Colonic mucosa (tissue), 4 donors: Measurements from ENCODE around the gene SMARCA2. TPM values are rescaled to one million over a fixed set of nuclear protein-coding genes. Genes with fewer than 3 reads are reported as not detected.

Experiments used
- DNase-seq: peaks from one replicate; pipeline ENCODE4 v3.0.0-alpha.2; 2020
- H3K27ac ChIP-seq: fragments of 200-600 bp; one replicate; pipeline ENCODE4 v1.8.0; 2021
- H3K27me3 ChIP-seq: fragments of 200-600 bp; one replicate; pipeline ENCODE4 v1.8.0; 2021
- H3K36me3 ChIP-seq: fragments of 200-600 bp; one replicate; pipeline ENCODE4 v1.8.0; 2021
- H3K4me1 ChIP-seq: fragments of 200-600 bp; one replicate; pipeline ENCODE4 v1.8.0; 2021; ENCODE audit warnings: mild to moderate bottlenecking
- H3K4me3 ChIP-seq: fragments of 200-600 bp; one replicate; pipeline ENCODE4 v1.8.0; 2021
- H3K9ac ChIP-seq, 2 donors: one replicate each; pipeline ENCODE4 v1.7.0; 2013; ENCODE audit warnings: control low read depth in 2 of 2, low read depth in 2 of 2, low read length in 2 of 2
- H3K9me3 ChIP-seq: fragments of 200-600 bp; one replicate; pipeline ENCODE4 v1.8.0; 2021
- intact Hi-C: fragments of 100-400 bp; cut with DNase I; formaldehyde crosslinking; loops from one replicate; pipeline ENCODE4 v1.14.1; 2022
- total RNA-seq, 2 donors: library from RNA; stranded (reverse); fragmentation: NEBNext Ultra II Directional in 1 of 2; extraction: Animal tissue kit (Norgen Biotek cat#: 25700) in 1 of 2; gene quantifications; one replicate each; pipeline ENCODE4 v1.2.1, GENCODE V29; 2021
- TF ChIP-seq, protein P1 (sequence below): fragments of 200-600 bp; IDR thresholded peaks from one replicate; pipeline ENCODE4 v1.8.0; 2022; ENCODE audit warnings: antibody characterized with exemption, mild to moderate bottlenecking
- donor health status: healthy.
- donor health status: DM: no; HTN: no; CAD: no.
- donor health status: DM: no; HTN: no; CAD: no.

Gene SMARCA2
- total RNA-seq, 2 donors from 2014 or later = 89.4 to 97.0 TPM

- no peak overlapping the region for H3K4me3 ChIP-seq
- no peak overlapping the region for H3K27ac ChIP-seq
- no peak overlapping the region for H3K9ac ChIP-seq
- intact Hi-C loops = no loop called here
- TF ChIP-seq, protein P1, sequence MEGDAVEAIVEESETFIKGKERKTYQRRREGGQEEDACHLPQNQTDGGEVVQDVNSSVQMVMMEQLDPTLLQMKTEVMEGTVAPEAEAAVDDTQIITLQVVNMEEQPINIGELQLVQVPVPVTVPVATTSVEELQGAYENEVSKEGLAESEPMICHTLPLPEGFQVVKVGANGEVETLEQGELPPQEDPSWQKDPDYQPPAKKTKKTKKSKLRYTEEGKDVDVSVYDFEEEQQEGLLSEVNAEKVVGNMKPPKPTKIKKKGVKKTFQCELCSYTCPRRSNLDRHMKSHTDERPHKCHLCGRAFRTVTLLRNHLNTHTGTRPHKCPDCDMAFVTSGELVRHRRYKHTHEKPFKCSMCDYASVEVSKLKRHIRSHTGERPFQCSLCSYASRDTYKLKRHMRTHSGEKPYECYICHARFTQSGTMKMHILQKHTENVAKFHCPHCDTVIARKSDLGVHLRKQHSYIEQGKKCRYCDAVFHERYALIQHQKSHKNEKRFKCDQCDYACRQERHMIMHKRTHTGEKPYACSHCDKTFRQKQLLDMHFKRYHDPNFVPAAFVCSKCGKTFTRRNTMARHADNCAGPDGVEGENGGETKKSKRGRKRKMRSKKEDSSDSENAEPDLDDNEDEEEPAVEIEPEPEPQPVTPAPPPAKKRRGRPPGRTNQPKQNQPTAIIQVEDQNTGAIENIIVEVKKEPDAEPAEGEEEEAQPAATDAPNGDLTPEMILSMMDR = no peak
- no peaks in the 10 kb centered on the region for H3K36me3 ChIP-seq
- H3K27me3 ChIP-seq = no peaks in the 10 kb centered on the region
- no peaks in the 10 kb centered on the region for H3K9me3 ChIP-seq
- no peak for DNase-seq
- H3K4me1 ChIP-seq = no peaks in the 10 kb centered on the region
Observed at GRCh38 chr9:2180154-2180553, 165.0 kb downstream of the SMARCA2 start.

- Histone ChIP-seq H3K27me3 (no peaks in the 10 kb centered on the region), H3K36me3 (no peaks in the 10 kb centered on the region), H3K9ac (no peak overlapping the region), H3K4me1 (no peaks in the 10 kb centered on the region), H3K27ac (no peak overlapping the region), H3K9me3 (no peaks in the 10 kb centered on the region), H3K4me3 (no peak overlapping the region)
- DNase-seq = no peak
- intact Hi-C loops = no loop called here
- TF ChIP-seq, protein P1 = no peak
Observed at GRCh38 chr9:2180704-2181103, 165.6 kb downstream of the SMARCA2 start.

GRCh38 chr9:2181792-2182191, 166.6 kb downstream of the SMARCA2 start:
- no peak overlapping the region for H3K27ac ChIP-seq
- no peak overlapping the region for H3K4me3 ChIP-seq
- H3K36me3 ChIP-seq = no peaks in the 10 kb centered on the region
- DNase-seq = no peak
- H3K9me3 ChIP-seq = no peaks in the 10 kb centered on the region
- TF ChIP-seq, protein P1 = peak; percentile 27
- no peaks in the 10 kb centered on the region for H3K27me3 ChIP-seq
- H3K9ac ChIP-seq = no peak overlapping the region
- no peaks in the 10 kb centered on the region for H3K4me1 ChIP-seq
- intact Hi-C loops = no loop called here

DNA sequence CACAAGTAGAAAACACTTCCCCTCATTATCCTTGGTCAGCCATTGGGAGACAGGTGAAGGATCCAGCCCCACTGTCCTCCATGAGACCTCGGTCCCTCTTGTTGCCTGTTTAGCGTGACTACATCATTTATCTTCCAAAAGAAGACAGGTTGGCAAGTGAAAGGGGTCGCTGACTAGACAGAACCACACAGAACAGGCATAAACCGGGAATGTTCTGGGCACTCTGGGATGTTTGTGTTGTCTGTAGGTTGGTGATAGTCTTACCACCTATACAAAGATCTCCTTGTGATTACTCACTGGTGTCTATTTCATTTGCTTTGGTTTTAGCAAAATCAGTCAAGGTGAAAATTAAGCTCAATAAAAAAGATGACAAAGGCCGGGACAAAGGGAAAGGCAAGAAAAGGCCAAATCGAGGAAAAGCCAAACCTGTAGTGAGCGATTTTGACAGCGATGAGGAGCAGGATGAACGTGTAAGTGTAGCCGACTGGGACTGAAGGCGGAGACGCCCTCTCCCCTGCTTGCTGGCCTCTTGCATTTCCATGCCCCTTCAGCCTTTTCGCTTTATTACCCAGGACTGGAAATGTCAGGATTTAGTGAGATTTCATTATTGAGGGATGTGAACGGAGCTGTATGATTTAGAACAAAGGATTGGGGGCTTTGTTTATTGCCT, 175.9 kb downstream of the SMARCA2 start:
- Histone ChIP-seq H3K9me3 (no peaks in the 10 kb centered on the region), H3K36me3 (no peaks in the 10 kb centered on the region), H3K27ac (no peak overlapping the region), H3K4me1 (no peaks in the 10 kb centered on the region), H3K4me3 (no peak overlapping the region), H3K27me3 (no peaks in the 10 kb centered on the region), H3K9ac (no peak overlapping the region)
- DNase-seq = no peak
- intact Hi-C loops = no loop called here
- TF ChIP-seq, protein P1 = no peak

- Histone ChIP-seq H3K9ac (no peak overlapping the region), H3K27ac (no peak overlapping the region), H3K9me3 (no peaks in the 10 kb centered on the region), H3K36me3 (no peaks in the 10 kb centered on the region), H3K27me3 (no peaks in the 10 kb centered on the region), H3K4me3 (no peak overlapping the region), H3K4me1 (no peaks in the 10 kb centered on the region)
- intact Hi-C loops = no loop called here
- TF ChIP-seq, protein P1 = no peak
- no peak for DNase-seq
Observed at GRCh38 chr9:2191609-2191972, 176.4 kb downstream of the SMARCA2 start.
